Right lobe of liver (tissue), 6 donors: ENCODE data around the gene JAZF1. TPM values are rescaled to one million over a fixed set of nuclear protein-coding genes. Genes with fewer than 3 reads are reported as not detected.
A peak's percentile ranks its signal among the peaks of the same experiment; 100 is the strongest.

ENCODE experiments used
- ATAC-seq, 4 donors: fragments of 200-7000 bp; cut with Tn5 transposase; one replicate each; pipeline ENCODE4 v1.9.1; 2020; ENCODE audit warnings: mild to moderate bottlenecking in 4 of 4, moderate library complexity in 4 of 4
- DNase-seq, 3 donors: peaks; one replicate each; pipeline ENCODE4 v3.0.0-alpha.2; 2020
- H3K27ac ChIP-seq, 3 donors: fragments of 200-600 bp; one replicate each; pipeline ENCODE4 v1.8.0; 2022
- H3K27me3 ChIP-seq, 2 donors: fragments of 200-600 bp; one replicate each; pipeline ENCODE4 v1.8.0; 2022
- H3K36me3 ChIP-seq, 4 donors: fragments of 200-600 bp; sonication (generic) in 1 of 4; one replicate each; pipeline versions ENCODE4 v1.5.1 to v1.8.0; 2017 to 2022; ENCODE audit warnings: control low read depth in 1 of 4
- H3K4me1 ChIP-seq, 4 donors: fragments of 200-600 bp; sonication (generic) in 1 of 4; one replicate each; pipeline versions ENCODE4 v1.5.1 to v1.8.0; 2017 to 2022; ENCODE audit warnings: control low read depth in 1 of 4
- H3K4me3 ChIP-seq, 3 donors: fragments of 200-600 bp; one replicate each; pipeline ENCODE4 v1.8.0; 2022
- H3K9me3 ChIP-seq, 4 donors: fragments of 200-600 bp; sonication (generic) in 1 of 4; one replicate each; pipeline versions ENCODE4 v1.5.1 to v1.8.0; 2017 to 2022; ENCODE audit warnings: control low read depth in 1 of 4
- POLR2A ChIP-seq: fragments of 450-650 bp; IDR thresholded peaks from one replicate; pipeline ENCODE4 v1.6.1; 2017; ENCODE audit warnings: antibody characterized with exemption, mild to moderate bottlenecking
- WGBS: methylation state at CpG from one replicate; pipeline ENCODE4 v1.1.6; 2018; ENCODE audit warnings: low coverage, low lambda C conversion rate; ENCODE audit not compliant: insufficient coverage; ENCODE audit errors: missing lambda C conversion rate; 5-methylcytosine and 5-hydroxymethylcytosine counted together
- intact Hi-C, 2 donors: fragments of 100-400 bp; cut with DNase I; formaldehyde crosslinking; loops; one replicate each; pipeline versions ENCODE4 v1.11.2 to v1.14.1; 2022
- total RNA-seq, 6 experiments: library from RNA; depleted of rRNA in 2 of 6; stranded (reverse); fragments of >200 nt in 2 of 6; fragmentation: NEBNext Ultra II Directional in 3 of 6; extraction: Animal tissue kit (Norgen Biotek cat#: 25700) in 3 of 6; gene quantifications; one replicate each; pipeline versions ENCODE4 v1.1.0 to v1.2.4, GENCODE V29; 2016 to 2023
- TF ChIP-seq, protein P1 (sequence below), 4 donors: fragments of 200-600 bp in 3 of 4; fragments of 450-650 bp in 1 of 4; IDR thresholded peaks; one replicate each; pipeline versions ENCODE4 v1.5.1 to v1.8.0; 2016 to 2022; ENCODE audit warnings: antibody characterized with exemption in 4 of 4, mild to moderate bottlenecking in 2 of 4
- donor health status: DM: no; HTN: yes; CAD: no.
- donor health status: DM: no; HTN: no; CAD: no.
- donor health status: DM: no; HTN: no; CAD: no.
- donor health status: DM: no; HTN: yes; CAD: no.
- donor health status: DM: no; HTN: yes; CAD: no.

JAZF1 gene
- total RNA-seq, 6 experiments from 2014 or later = 4.8 to 20.9 (median 6.9) TPM

DNA sequence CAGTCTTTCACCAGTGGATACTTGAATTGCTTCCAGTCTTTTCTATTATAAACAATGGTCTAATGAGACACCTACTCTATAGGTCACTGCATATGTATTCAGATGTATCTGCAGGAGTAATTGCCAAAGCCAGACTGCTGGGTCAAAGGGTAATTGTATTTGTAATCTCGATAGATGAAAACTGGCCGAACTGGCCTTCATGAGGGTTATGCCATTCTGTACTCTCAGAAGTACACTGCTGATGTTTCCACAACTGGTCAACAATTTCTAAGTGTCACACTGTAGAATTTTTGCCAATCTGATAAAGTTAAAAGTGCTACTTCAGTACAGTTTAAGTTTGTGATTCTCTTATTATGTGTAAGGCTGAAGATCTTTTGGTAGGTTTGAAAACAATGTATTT lies 64.6 kb downstream of the JAZF1 start:
- intact Hi-C loops = no loop called here

DNA sequence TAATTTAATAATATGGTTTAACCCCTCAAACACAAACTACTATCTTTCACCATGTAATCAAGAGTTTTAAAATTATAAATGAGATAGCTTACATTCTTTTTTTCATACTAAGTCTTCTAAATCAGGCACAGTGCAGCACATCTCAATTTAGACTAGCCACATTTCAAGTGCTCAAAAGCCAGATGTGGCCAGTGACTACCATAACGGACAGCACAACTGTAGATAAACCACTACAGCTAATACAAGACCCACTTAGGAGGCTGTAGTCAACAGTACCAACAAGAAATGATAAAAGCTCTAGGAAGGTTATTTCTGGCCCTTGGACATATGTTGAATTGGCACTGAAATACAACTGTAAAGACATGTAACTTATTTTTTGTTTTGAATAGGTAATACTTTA lies 65.3 kb downstream of the JAZF1 start:
- no peaks in the 10 kb centered on the region for H3K36me3 ChIP-seq
- intact Hi-C loops = no loop called here
- no peaks in the 10 kb centered on the region for H3K27me3 ChIP-seq
- H3K27ac ChIP-seq = no peak overlapping the region
- H3K4me3 ChIP-seq = no peak overlapping the region
- ATAC-seq (no peak), DNase-seq (no peak)
- no peaks in the 10 kb centered on the region for H3K9me3 ChIP-seq
- WGBS = 100% methylated on average over 1 of the region's 1 CpG
- no peak for TF ChIP-seq POLR2A
- TF ChIP-seq, protein P1, sequence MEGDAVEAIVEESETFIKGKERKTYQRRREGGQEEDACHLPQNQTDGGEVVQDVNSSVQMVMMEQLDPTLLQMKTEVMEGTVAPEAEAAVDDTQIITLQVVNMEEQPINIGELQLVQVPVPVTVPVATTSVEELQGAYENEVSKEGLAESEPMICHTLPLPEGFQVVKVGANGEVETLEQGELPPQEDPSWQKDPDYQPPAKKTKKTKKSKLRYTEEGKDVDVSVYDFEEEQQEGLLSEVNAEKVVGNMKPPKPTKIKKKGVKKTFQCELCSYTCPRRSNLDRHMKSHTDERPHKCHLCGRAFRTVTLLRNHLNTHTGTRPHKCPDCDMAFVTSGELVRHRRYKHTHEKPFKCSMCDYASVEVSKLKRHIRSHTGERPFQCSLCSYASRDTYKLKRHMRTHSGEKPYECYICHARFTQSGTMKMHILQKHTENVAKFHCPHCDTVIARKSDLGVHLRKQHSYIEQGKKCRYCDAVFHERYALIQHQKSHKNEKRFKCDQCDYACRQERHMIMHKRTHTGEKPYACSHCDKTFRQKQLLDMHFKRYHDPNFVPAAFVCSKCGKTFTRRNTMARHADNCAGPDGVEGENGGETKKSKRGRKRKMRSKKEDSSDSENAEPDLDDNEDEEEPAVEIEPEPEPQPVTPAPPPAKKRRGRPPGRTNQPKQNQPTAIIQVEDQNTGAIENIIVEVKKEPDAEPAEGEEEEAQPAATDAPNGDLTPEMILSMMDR (IDR thresholded peaks at IDR 0.05) = no peak
- peaks cover 0 to 8% (median 0%) of the 10 kb centered on the region in 4 donors for H3K4me1 ChIP-seq

More for the DNA sequence above, 64.6 kb downstream of the JAZF1 start:
- no peaks in the 10 kb centered on the region for H3K9me3 ChIP-seq
- H3K36me3 ChIP-seq = no peaks in the 10 kb centered on the region
- no peak overlapping the region for H3K27ac ChIP-seq
- TF ChIP-seq, protein P1 (IDR thresholded peaks at IDR 0.05) = no peak
- no peak for TF ChIP-seq POLR2A
- ATAC-seq (peak; percentile 45 to 69 (median 64)), DNase-seq (no peak)
- peaks cover 0 to 8% (median 0%) of the 10 kb centered on the region in 4 donors for H3K4me1 ChIP-seq
- H3K4me3 ChIP-seq = no peak overlapping the region
- no peaks in the 10 kb centered on the region for H3K27me3 ChIP-seq
- 21% methylated on average over 2 of the region's 2 CpGs for WGBS

DNA sequence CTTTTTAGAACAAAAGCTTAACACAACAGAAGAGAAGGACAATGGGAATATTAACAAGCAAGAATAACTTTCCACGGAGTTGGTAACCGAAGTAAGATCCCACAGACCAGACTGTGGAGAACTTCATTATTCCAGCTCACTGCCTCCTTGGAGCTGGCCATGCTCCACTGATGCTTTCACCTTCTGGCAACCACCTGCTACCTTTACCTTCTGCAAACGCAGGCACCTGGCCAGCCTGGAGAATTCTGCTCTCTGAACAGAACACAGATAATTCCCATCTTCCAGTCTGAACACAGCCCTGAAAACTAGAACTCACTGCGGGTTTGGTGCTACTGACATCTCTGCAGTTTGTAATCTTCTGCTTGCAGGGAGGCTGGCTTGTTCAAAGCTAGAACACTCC lies 66.5 kb downstream of the JAZF1 start:
- intact Hi-C loops = no loop called here
- no peak for TF ChIP-seq POLR2A
- TF ChIP-seq, protein P1 (IDR thresholded peaks at IDR 0.05) = no peak
- Histone ChIP-seq H3K27ac (no peak overlapping the region), H3K36me3 (no peaks in the 10 kb centered on the region), H3K4me1 (peaks cover 0 to 8% (median 0%) of the 10 kb centered on the region in 4 donors), H3K27me3 (no peaks in the 10 kb centered on the region), H3K4me3 (no peak overlapping the region), H3K9me3 (no peaks in the 10 kb centered on the region)
- no peak for DNase-seq
- no peak for ATAC-seq
- WGBS = 86% methylated on average over 4 of the region's 4 CpGs

DNA sequence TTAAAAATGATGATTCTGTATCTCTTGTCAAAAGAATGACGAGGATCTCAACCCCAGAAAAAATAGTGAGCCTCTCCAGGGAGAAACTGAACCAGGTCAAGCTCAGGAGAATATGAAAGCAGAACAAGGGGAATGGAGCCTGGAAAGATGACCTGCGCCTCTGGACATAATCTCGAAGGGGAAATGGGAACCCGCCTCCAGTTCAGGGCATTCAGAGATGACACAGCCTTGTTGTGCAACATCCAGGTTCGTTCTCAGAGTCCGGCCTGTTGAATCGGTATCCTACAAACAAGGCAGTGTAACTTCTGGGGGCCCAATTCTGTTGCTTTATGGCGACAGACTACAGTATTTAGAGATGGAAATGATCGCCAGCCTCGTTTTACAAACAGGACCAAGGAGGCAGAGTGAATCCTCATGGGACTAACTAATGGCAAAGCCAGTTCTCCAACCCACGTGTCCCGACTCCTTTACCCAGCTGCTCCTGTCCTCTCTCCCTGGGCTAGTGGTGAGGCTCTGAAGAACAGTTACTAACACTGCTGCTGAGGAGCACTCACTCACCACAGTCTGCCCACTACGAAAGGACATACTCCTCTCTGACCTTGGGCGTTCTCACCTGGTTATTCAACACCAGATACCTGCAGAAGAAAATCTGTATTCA lies 67.6 kb downstream of the JAZF1 start:
- TF ChIP-seq, protein P1 (IDR thresholded peaks at IDR 0.05) = no peak
- no peak for TF ChIP-seq POLR2A
- DNase-seq (no peak), ATAC-seq (peak; percentile 42 to 70 (median 56))
- Histone ChIP-seq H3K36me3 (no peaks in the 10 kb centered on the region), H3K4me1 (peaks cover 0 to 8% (median 0%) of the 10 kb centered on the region in 4 donors), H3K9me3 (no peaks in the 10 kb centered on the region), H3K27ac (no peak overlapping the region), H3K4me3 (no peak overlapping the region), H3K27me3 (no peaks in the 10 kb centered on the region)
- WGBS = 56% methylated on average over 10 of the region's 14 CpGs
- intact Hi-C loops = no loop called here
